GM13977 (cell line): ENCODE results near the gene CDH4.

Experiments used
- DNase-seq: peaks from one replicate; pipeline ENCODE4 v3.0.0; 2012; ENCODE audit warnings: low spot score
- in situ Hi-C: fragments of 300-500 bp; cut with MboI; formaldehyde crosslinking; loops from one replicate; pipeline ENCODE4 v1.12.0; 2022; ENCODE audit warnings: low sequenced_read_pairs, low pct_unique_long_range_greater_than_20kb, mixed read lengths, inconsistent platforms; ENCODE audit not compliant: unreplicated experiment
- TF ChIP-seq, protein P1 (sequence below): IDR thresholded peaks from 2 replicates; pipeline ENCODE4 v1.5.1; 2012; ENCODE audit warnings: mild to moderate bottlenecking, control low read depth; ENCODE audit not compliant: insufficient read depth; ENCODE audit errors: extremely low read depth, missing control alignments

Gene CDH4

GRCh38 chr20:61297491-61297890, 45.4 kb downstream of the CDH4 start:
- TF ChIP-seq, protein P1, sequence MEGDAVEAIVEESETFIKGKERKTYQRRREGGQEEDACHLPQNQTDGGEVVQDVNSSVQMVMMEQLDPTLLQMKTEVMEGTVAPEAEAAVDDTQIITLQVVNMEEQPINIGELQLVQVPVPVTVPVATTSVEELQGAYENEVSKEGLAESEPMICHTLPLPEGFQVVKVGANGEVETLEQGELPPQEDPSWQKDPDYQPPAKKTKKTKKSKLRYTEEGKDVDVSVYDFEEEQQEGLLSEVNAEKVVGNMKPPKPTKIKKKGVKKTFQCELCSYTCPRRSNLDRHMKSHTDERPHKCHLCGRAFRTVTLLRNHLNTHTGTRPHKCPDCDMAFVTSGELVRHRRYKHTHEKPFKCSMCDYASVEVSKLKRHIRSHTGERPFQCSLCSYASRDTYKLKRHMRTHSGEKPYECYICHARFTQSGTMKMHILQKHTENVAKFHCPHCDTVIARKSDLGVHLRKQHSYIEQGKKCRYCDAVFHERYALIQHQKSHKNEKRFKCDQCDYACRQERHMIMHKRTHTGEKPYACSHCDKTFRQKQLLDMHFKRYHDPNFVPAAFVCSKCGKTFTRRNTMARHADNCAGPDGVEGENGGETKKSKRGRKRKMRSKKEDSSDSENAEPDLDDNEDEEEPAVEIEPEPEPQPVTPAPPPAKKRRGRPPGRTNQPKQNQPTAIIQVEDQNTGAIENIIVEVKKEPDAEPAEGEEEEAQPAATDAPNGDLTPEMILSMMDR, result no peak
- DNase-seq, result no peak
- in situ Hi-C loops, result no loop called here

DNA sequence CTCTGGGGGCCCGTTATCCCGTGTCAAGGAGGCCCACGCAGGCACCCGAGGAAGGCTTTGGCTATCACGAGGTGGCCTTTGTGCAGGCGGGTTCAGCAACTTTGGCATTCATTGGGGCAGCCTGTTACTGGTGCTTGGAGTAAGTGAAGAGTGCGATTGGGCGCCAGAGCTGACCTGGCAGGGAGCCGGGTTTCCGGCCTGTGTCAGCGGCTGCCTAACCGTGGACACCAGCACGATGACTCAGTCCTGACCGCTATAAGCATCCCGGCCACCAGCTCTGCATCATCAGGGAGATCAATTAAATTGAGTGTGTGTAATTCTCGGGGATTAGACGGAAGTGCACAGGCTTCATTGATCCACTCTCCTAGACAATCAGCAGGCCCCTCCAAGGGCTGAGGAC, 45.9 kb downstream of the CDH4 start:
- no peak for DNase-seq
- in situ Hi-C loops, result no loop called here
- TF ChIP-seq, protein P1, result no peak

DNA sequence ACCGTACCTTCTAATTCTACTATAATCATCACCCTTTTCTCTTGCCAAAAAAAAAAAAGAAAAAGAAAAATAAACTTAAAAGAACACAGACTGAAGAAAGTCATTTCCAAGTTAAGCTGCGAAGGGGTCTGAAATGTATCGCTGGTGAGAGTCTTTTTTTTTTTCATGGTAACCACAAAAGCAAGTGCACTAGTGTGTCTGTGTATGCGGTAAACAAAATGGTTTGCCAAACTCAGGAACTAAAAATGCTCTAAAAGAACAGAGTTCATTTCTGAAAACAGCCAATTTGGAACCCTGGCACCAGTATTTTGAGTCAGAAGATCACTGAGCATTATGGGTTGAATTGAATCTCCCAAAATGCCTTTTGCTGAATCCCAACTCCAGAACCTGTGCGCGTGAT, 46.6 kb downstream of the CDH4 start:
- in situ Hi-C loops, result no loop called here
- no peak for DNase-seq
- TF ChIP-seq, protein P1, result no peak

DNA sequence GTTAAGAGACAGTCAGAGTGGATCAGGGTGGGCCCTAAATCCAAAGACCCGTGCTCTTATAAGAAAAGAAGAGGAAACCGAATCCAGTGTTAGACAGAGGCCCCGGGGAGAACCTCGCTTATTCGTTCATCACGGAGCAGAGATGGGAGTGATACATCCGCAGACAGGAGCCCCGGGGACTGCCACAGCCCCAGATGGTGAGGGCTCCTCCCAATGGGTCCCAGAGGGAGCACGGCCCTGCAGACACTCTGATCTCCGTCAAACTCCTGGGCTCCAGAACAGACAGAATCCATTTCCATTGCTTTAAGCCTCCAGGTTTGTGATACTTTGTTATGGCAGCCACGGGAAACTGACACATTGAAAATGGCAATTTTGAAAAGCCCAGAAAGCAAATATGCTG, 47.0 kb downstream of the CDH4 start:
- DNase-seq, result no peak
- TF ChIP-seq, protein P1, result no peak
- in situ Hi-C loops, result no loop called here

DNA sequence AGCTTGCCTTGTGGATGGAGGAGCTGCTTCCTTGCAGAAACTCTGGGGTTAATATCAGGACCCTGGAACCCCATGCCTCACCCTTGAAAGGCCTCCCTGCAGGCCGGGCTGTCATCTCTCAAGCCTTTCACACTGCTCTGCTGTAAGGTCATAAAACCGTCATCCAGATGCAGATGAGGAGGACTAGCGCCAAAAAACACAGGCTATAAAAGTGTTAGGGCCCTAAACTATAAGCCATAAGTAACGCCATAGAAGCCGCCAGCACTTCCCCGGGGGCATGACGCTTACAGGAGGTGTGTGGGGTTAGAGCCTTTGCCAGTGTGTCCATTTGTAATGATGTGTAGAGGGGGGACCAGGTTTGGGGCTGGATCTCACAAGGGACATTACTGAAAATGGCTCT, 47.6 kb downstream of the CDH4 start:
- in situ Hi-C loops, result no loop called here
- DNase-seq, result no peak
- TF ChIP-seq, protein P1, result no peak

DNA sequence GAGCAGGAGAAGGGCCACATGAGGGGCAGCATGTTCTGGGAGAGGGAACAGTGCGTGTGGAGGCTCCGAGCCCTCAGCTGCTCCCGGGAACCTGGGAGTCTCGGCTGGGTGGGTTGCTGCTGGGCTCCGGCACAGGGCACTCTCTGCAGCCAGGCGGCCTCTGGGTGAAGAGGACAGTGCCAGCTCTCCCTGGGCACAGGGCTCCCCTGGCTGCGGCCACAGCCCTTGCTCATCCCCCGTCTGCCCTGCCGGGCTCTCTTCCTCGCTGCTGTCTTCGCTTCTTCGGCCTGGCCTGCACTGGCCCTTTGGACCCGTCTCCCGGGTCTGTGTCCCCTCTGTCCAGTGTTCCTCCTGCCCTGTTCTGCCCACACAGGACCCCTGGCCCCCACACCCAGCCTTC, 48.2 kb downstream of the CDH4 start:
- TF ChIP-seq, protein P1, result no peak
- no peak for DNase-seq
- in situ Hi-C loops, result no loop called here

DNA sequence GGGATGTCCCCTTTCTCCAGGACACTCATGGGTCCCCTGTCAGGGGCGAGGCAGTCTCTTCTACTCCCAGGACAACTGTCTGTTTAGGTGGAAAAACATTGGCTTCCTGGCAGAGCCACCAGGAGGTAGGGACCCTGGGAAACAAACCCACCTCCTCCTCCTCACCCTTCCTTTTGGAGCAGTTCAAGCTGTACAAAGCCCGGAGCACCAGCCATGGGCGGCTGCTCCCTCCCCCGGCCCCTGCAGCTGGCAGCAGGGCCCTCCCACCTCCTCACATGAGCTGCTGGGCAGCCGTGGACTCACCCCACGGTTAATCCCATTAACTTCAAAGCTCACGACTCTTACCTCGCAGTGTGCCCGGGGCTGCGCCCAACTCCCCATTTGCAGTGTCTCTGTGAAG, 48.6 kb downstream of the CDH4 start:
- DNase-seq, result no peak

More for the DNA sequence above, 48.6 kb downstream of the CDH4 start:
- TF ChIP-seq, protein P1, result no peak
- in situ Hi-C loops, result no loop called here
